Lower leg skin (tissue), 4 donors: ENCODE measurements around the gene FTO. TPM values are rescaled to one million over a fixed set of nuclear protein-coding genes. Genes with fewer than 3 reads are reported as not detected.
"Not testable (repeated sequence)": the region's sequence is repeated elsewhere in the genome, so short reads cannot be mapped to it uniquely, and the experiment has no call there.

Experiments
- DNase-seq, 2 donors: peaks; one replicate each; pipeline ENCODE4 v3.0.0-alpha.2; 2019; ENCODE audit warnings: low spot score in 2 of 2
- H3K4me3 ChIP-seq: fragments of 200-600 bp; sonication (generic); 2 replicates; pipeline ENCODE4 v1.5.1; 2017; ENCODE audit warnings: mild to moderate bottlenecking, low read depth; ENCODE audit not compliant: poor library complexity, severe bottlenecking
- CTCF ChIP-seq, 3 donors: fragments of 450-650 bp; IDR thresholded peaks; one replicate each; pipeline ENCODE4 v1.5.1; 2016; ENCODE audit warnings: antibody characterized with exemption in 3 of 3, mild to moderate bottlenecking in 3 of 3, moderate library complexity in 2 of 3
- POLR2A ChIP-seq, 2 donors: fragments of 450-650 bp; IDR thresholded peaks; one replicate each; pipeline ENCODE4 v1.6.1; 2016 to 2017; ENCODE audit warnings: antibody characterized with exemption in 2 of 2, mild to moderate bottlenecking in 1 of 2, moderate library complexity in 1 of 2
- WGBS, 2 donors: methylation state at CpG; one replicate each; pipeline ENCODE4 v1.1.5; 2018; 5-methylcytosine and 5-hydroxymethylcytosine counted together
- intact Hi-C: fragments of 100-400 bp; cut with DNase I; formaldehyde crosslinking; loops from one replicate; pipeline ENCODE4 v1.15.0; 2023; ENCODE audit warnings: low total_unique reads
- total RNA-seq, 4 donors: library from RNA; depleted of rRNA; stranded (reverse); fragments of >200 nt; gene quantifications; one replicate each; pipeline ENCODE4 v1.1.0, GENCODE V29; 2016

FTO gene
- total RNA-seq, 4 donors from 2014 or later = 61.2 to 88.2 (median 64.1) TPM

- no peak for TF ChIP-seq POLR2A (IDR thresholded peaks at IDR 0.05)
- no peak for TF ChIP-seq CTCF (IDR thresholded peaks at IDR 0.05)
- WGBS, 2 donors = 40 to 46% methylated on average over 7 of the region's 7 CpGs
- intact Hi-C loops = loop anchor here (5.0 kb wide), 1 partner anchor 276 kb away; no protein-coding TSS in a partner anchor
- no peak overlapping the region for H3K4me3 ChIP-seq
- DNase-seq = no peak
Measured at GRCh38 chr16:54178478-54178976, 474.6 kb downstream of the FTO start.

GRCh38 chr16:54180421-54181359, 476.7 kb downstream of the FTO start:
- DNase-seq = no peak
- no peak for TF ChIP-seq POLR2A (IDR thresholded peaks at IDR 0.05)
- TF ChIP-seq CTCF (IDR thresholded peaks at IDR 0.05) = no peak
- no peak overlapping the region for H3K4me3 ChIP-seq
- 88 to 89% methylated on average over 3 of the region's 3 CpGs for WGBS, 2 donors
- intact Hi-C loops = no loop called here

- DNase-seq, H3K4me3 ChIP-seq, intact Hi-C loops: not testable (repeated sequence)
- WGBS, 2 donors = 92 to 94% methylated on average over 10 of the region's 10 CpGs
Measured at GRCh38 chr16:54181683-54182329, 477.9 kb downstream of the FTO start.

- no peak for DNase-seq
- intact Hi-C loops = no loop called here
- H3K4me3 ChIP-seq = no peak overlapping the region
- TF ChIP-seq POLR2A (IDR thresholded peaks at IDR 0.05) = no peak
- no peak for TF ChIP-seq CTCF (IDR thresholded peaks at IDR 0.05)
- 94 to 97% methylated on average over 2 of the region's 2 CpGs for WGBS, 2 donors
Measured at GRCh38 chr16:54185045-54185444, 481.1 kb downstream of the FTO start.

DNA sequence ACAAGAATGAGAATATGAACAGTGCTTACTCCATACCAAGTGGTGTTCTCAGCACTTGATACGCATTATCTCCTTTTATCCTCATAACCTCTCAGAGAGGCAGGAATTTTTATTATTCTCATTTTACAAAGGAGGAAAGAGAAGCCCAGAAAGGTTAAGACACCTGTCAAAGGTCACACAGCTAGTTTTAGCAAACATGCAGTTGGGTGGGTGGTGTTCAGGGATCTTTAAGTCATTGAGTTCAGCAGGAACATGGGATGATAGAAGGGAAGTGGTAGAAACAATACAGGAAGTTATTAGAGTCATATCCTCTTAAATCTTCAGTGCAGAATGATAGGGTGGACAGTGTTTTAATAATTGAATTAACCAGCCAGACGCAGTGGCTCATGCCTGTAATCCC, 487.2 kb downstream of the FTO start:
- intact Hi-C loops = loop anchor here (5.0 kb wide), 1 partner anchor 91 kb away; no protein-coding TSS in a partner anchor
- WGBS, 2 donors = 88 to 91% methylated on average over 2 of the region's 2 CpGs
- TF ChIP-seq CTCF (IDR thresholded peaks at IDR 0.05) (no peak), POLR2A (IDR thresholded peaks at IDR 0.05) (no peak)
- no peak overlapping the region for H3K4me3 ChIP-seq
- DNase-seq = no peak

DNA sequence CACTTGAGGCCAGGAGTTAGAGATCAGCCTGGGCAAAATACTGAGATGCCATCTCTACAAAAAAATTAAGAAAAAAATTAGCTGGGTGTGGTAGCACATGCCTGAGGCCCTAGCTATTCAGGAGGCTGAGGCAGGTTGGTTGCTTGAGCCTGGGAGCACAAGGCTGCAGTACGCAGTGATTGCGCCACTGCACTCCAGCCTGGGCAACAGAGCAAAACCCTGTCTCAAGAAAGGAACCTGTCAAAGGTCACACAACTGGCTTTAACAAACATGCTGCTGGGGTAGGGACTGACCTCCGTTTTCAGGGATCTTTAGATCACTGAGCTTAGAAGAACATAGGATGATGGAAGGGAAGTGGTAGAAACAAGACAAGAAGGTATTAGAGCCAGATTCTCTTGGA, 487.6 kb downstream of the FTO start:
- DNase-seq = peak in 1 of 2 donors; percentile 34
- intact Hi-C loops = loop anchor here (5.0 kb wide), 1 partner anchor 91 kb away; no protein-coding TSS in a partner anchor
- no peak for TF ChIP-seq CTCF (IDR thresholded peaks at IDR 0.05)
- no peak for TF ChIP-seq POLR2A (IDR thresholded peaks at IDR 0.05)
- WGBS, 2 donors = 79 to 94% methylated on average over 3 of the region's 3 CpGs
- no peak overlapping the region for H3K4me3 ChIP-seq
